ENCODE results near the gene ETNPPL.

DNA sequence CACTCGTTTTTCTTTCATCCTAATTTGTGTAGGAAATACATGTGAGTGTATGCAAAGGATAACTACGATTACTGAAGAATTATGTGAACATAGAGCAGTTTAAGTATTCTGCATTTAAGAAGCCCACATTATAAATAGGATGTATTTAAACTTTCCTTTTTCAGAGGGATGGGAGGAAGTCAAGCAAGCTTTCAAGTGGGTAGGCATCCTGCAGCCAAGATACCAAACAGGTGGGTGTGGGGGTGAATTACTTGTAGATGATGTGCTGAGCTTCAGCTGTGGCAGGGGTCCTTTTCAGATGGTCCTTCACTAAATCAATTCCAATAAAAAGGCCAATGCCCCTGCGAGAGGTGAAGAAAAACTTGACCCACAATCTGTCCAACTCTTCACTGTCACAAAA lies 16.3 kb downstream of the ETNPPL start:
- TF ChIP-seq, protein P1, sequence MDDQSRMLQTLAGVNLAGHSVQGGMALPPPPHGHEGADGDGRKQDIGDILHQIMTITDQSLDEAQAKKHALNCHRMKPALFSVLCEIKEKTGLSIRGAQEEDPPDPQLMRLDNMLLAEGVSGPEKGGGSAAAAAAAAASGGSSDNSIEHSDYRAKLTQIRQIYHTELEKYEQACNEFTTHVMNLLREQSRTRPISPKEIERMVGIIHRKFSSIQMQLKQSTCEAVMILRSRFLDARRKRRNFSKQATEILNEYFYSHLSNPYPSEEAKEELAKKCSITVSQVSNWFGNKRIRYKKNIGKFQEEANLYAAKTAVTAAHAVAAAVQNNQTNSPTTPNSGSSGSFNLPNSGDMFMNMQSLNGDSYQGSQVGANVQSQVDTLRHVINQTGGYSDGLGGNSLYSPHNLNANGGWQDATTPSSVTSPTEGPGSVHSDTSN (IDR thresholded peaks at IDR 0.05), result no peak
- TF ChIP-seq SIN3A (IDR thresholded peaks at IDR 0.05; ENCODE audit: borderline replicate concordance, low read depth, low read length) (no peak), MXI1 (IDR thresholded peaks at IDR 0.05; ENCODE audit: low read depth, low read length) (no peak)
